Ishikawa (cell line): Measurements from ENCODE around the gene TBL1X.

ENCODE experiments used
- CEBPB ChIP-seq: IDR thresholded peaks from 2 replicates; pipeline ENCODE4 v1.6.1; 2012
- CREB1 ChIP-seq: IDR thresholded peaks from 2 replicates; pipeline ENCODE4 v1.6.1; 2012; ENCODE audit warnings: low read depth
- EGR1 ChIP-seq: IDR thresholded peaks from 2 replicates; pipeline ENCODE4 v1.6.1; 2012
- EP300 ChIP-seq: IDR thresholded peaks from 2 replicates; pipeline ENCODE4 v1.6.1; 2012; ENCODE audit warnings: borderline replicate concordance
- FOXM1 ChIP-seq: IDR thresholded peaks from 2 replicates; pipeline ENCODE4 v1.6.1; 2012; ENCODE audit warnings: low read depth, borderline replicate concordance
- MAX ChIP-seq: IDR thresholded peaks from 2 replicates; pipeline ENCODE4 v1.6.1; 2012
- NFIC ChIP-seq: IDR thresholded peaks from 2 replicates; pipeline ENCODE4 v1.6.1; 2012
- RAD21 ChIP-seq: IDR thresholded peaks from 2 replicates; pipeline ENCODE4 v1.6.1; 2012; ENCODE audit warnings: low read depth
- TAF1 ChIP-seq: IDR thresholded peaks from 2 replicates; pipeline ENCODE4 v1.6.1; 2012; ENCODE audit warnings: low read depth, mild to moderate bottlenecking
- TCF12 ChIP-seq: IDR thresholded peaks from 2 replicates; pipeline ENCODE4 v1.6.1; 2012; ENCODE audit warnings: low read depth
- TEAD4 ChIP-seq: IDR thresholded peaks from 2 replicates; pipeline ENCODE4 v1.6.1; 2012
- YY1 ChIP-seq: IDR thresholded peaks from 2 replicates; pipeline ENCODE4 v1.6.1; 2012; ENCODE audit warnings: low read depth
- ZBTB7A ChIP-seq: IDR thresholded peaks from 2 replicates; pipeline ENCODE4 v1.6.1; 2012; ENCODE audit warnings: low read depth
- TF ChIP-seq, protein P1 (sequence below): IDR thresholded peaks from 2 replicates; pipeline ENCODE4 v1.6.1; 2012
- TF ChIP-seq, protein P2 (sequence below): IDR thresholded peaks from 2 replicates; pipeline ENCODE4 v1.6.1; 2012; ENCODE audit warnings: low read depth, mild to moderate bottlenecking

Gene TBL1X

DNA sequence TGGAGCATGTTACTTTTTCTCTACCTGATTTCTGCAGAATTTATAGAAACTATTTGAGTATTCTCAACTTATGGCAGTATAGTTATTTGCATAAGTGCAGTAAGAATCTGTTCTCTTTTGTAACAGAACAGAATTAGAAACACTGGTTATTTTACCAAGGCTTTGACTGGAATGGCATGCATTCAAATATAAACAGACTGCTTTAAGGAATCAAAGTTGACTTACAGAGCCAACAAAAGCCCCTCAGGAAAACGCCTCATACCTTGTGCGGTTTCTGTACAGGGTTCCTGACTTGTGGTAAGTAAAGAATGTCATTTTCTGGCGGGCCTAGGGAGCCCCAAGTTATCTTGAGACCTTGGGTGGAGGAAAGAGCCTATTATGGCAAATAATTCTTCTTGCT, 203.7 kb downstream of the TBL1X start:
- TF ChIP-seq TAF1 (no peak), FOXM1 (no peak)

GRCh38 chrX:9670136-9670814, 205.4 kb downstream of the TBL1X start:
- no peak for TF ChIP-seq CEBPB
- no peak for TF ChIP-seq EP300
- TF ChIP-seq TCF12 = no peak
- no peak for TF ChIP-seq CREB1
- no peak for TF ChIP-seq RAD21

GRCh38 chrX:9671998-9672397, 207.1 kb downstream of the TBL1X start:
- TF ChIP-seq, protein P1, sequence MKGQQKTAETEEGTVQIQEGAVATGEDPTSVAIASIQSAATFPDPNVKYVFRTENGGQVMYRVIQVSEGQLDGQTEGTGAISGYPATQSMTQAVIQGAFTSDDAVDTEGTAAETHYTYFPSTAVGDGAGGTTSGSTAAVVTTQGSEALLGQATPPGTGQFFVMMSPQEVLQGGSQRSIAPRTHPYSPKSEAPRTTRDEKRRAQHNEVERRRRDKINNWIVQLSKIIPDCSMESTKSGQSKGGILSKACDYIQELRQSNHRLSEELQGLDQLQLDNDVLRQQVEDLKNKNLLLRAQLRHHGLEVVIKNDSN = no peak
- TF ChIP-seq CEBPB (no peak), TEAD4 (no peak)

DNA sequence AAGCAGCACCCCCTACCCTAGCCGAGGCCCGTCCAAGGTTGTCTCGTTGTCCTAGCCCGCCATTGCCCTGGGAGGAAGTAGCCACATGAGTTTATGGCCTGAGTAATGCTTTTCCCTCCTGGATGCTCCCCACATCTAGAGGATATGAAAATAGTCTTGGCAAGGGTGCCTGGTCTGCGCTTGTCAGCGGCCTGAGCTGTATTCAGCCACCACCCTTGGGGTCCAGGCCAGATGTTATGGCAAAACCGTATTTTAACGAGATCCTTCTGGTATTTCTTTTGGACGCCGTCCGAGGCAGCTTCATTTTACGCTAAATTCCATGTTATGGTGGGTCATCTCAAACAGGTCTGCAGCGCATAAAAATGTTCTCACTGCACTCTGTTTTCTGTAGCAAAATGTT, 211.4 kb downstream of the TBL1X start:
- TF ChIP-seq RAD21 (no peak), CEBPB (no peak), MAX (no peak), TCF12 (no peak), EGR1 (no peak), FOXM1 (no peak), ZBTB7A (no peak), TEAD4 (no peak), NFIC (no peak), CREB1 (no peak), YY1 (no peak), EP300 (no peak), TAF1 (no peak)
- TF ChIP-seq, protein P1 = no peak
- TF ChIP-seq, protein P2, sequence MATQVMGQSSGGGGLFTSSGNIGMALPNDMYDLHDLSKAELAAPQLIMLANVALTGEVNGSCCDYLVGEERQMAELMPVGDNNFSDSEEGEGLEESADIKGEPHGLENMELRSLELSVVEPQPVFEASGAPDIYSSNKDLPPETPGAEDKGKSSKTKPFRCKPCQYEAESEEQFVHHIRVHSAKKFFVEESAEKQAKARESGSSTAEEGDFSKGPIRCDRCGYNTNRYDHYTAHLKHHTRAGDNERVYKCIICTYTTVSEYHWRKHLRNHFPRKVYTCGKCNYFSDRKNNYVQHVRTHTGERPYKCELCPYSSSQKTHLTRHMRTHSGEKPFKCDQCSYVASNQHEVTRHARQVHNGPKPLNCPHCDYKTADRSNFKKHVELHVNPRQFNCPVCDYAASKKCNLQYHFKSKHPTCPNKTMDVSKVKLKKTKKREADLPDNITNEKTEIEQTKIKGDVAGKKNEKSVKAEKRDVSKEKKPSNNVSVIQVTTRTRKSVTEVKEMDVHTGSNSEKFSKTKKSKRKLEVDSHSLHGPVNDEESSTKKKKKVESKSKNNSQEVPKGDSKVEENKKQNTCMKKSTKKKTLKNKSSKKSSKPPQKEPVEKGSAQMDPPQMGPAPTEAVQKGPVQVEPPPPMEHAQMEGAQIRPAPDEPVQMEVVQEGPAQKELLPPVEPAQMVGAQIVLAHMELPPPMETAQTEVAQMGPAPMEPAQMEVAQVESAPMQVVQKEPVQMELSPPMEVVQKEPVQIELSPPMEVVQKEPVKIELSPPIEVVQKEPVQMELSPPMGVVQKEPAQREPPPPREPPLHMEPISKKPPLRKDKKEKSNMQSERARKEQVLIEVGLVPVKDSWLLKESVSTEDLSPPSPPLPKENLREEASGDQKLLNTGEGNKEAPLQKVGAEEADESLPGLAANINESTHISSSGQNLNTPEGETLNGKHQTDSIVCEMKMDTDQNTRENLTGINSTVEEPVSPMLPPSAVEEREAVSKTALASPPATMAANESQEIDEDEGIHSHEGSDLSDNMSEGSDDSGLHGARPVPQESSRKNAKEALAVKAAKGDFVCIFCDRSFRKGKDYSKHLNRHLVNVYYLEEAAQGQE = no peak

DNA sequence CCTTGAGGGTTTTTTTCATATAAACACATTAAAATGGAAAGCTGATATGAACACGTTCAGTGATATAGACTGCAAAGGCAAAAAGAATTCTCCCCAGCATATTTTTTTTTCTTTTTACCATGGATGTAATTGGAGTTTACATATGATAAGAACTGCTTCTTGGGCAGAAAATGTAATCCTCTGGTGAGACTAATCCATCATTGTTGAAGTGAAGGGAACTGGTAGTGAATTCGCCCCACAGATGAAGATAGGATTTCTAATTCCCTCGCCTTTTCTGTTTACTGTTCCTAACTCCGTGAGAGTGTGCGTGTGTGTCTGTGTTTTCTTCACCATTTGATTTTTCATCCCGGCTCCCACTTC, 211.9 kb downstream of the TBL1X start:
- TF ChIP-seq EP300 (no peak), NFIC (no peak), MAX (no peak), YY1 (no peak), CREB1 (no peak), FOXM1 (no peak), ZBTB7A (no peak), TCF12 (no peak), RAD21 (no peak), TEAD4 (no peak)
- TF ChIP-seq, protein P2 = no peak
- TF ChIP-seq, protein P1 = no peak

- TF ChIP-seq EGR1 = no peak
- TF ChIP-seq RAD21 = no peak
- TF ChIP-seq CEBPB = no peak
- no peak for TF ChIP-seq EP300
- TF ChIP-seq NFIC = no peak
- no peak for TF ChIP-seq MAX
- no peak for TF ChIP-seq ZBTB7A
- no peak for TF ChIP-seq TEAD4
- TF ChIP-seq, protein P1 = no peak
- no peak for TF ChIP-seq FOXM1
- TF ChIP-seq TCF12 = no peak
- TF ChIP-seq YY1 = no peak
- TF ChIP-seq CREB1 = no peak
Measured at GRCh38 chrX:9677098-9677739, 212.4 kb downstream of the TBL1X start.
